Stimulated activated naive CD4-positive, alpha-beta T cell treated with Interleukin-2 at 50 U/mL for 16 hours (primary cell): ENCODE data around the gene SLC39A11.

Experiments used
- DNase-seq: peaks from one replicate; lab custom pipeline; 2025; lab: John Stamatoyannopoulos, UW

Gene SLC39A11

GRCh38 chr17:72976971-72977770 is 115.3 kb downstream of the SLC39A11 start:
- no peak for DNase-seq

GRCh38 chr17:72975509-72975908 is 117.0 kb downstream of the SLC39A11 start:
- no peak for DNase-seq

- DNase-seq = no peak
These were observed 117.8 kb downstream of the SLC39A11 start for GRCh38 chr17:72974605-72975232.

DNA sequence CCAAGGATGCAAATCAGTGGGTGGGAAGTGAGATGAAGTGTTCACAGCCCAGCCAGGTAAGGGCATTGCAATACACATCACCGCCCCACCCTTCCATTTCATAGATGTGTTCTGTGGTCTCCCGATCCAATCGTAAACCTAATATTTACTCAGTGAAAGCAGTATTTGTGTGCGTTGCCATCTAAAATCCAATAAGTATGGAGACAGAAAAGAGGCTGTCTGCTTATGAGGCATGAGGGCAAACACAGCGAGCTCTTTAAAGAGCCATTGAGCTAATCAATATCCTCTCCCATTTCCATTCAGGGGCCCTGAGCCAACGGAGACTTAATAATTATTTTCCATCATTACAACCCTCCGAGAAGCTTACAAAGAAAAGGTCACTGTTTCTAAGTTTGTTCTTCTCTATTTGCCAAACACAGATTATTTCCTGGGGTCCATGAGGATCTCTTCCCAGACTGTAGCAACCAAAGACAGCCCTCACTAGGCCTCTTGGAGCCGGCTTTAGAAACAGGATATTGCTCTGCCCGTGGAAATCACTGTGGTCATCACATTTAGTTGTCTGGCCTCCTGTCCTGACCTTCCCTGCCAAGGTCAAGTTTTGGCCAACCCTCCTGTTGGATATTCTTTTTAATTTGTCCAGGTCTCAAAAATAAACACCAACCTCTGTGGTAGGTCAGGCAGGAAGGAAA is 120.1 kb downstream of the SLC39A11 start:
- DNase-seq = no peak

GRCh38 chr17:72971226-72971880 is 121.1 kb downstream of the SLC39A11 start:
- DNase-seq = no peak

DNA sequence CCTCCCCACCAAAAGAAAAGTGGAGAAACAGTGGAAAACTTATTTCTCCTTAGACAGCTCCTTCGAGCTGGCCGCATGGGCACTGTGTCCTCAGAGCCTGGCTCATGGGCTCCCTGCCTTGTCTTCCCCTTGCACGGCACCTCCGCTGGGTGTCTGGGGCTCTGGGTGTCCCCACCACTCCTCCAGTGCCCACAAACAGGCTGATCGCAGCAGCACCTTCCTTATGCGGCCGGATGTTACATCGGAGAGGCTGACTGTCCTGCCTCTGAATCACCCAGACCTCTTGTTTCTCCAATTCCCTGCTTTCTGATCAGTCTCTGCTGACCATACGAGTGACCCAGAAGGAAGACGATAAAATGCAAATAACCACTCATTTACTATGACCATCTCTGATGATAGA is 121.7 kb downstream of the SLC39A11 start:
- DNase-seq = no peak

DNA sequence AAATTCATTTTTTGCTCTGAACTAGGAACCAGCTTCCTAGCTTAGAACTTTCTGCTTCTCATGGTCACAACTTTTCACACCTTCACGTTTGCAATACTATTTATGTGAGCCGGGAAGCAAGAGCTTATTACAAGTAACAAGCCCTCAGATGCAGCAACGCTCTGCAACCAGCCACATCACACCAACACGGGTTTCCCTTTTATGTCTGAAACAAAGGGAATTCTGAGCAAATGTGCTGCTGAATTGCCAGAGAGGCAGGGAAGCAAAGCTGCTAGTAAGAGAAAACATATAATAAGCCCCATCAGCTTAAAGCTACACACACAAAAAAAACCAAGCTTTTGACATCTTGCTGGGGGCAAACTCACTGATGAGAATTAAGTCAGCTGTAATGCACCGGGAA is 122.2 kb downstream of the SLC39A11 start:
- no peak for DNase-seq

GRCh38 chr17:72969293-72969906 is 123.1 kb downstream of the SLC39A11 start:
- no peak for DNase-seq

DNA sequence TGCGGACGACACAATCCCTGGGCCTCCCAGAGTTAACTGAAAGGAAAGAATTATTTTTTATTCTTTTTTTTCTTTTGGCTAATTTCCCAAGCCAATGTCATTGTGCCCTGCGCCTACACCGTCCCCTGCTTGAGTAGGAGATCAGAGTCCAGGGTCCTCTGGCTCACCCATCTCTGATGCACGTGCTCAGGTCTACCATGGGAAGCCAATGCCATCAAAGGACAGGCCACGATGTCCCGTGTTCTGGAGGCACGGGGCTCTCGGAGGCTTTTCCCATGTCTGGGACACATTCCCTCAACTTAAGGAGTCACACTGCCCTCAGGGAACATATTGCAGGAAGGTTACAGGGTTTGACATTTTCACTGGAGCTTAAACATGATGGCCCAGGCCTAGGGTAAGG is 123.7 kb downstream of the SLC39A11 start:
- no peak for DNase-seq

DNA sequence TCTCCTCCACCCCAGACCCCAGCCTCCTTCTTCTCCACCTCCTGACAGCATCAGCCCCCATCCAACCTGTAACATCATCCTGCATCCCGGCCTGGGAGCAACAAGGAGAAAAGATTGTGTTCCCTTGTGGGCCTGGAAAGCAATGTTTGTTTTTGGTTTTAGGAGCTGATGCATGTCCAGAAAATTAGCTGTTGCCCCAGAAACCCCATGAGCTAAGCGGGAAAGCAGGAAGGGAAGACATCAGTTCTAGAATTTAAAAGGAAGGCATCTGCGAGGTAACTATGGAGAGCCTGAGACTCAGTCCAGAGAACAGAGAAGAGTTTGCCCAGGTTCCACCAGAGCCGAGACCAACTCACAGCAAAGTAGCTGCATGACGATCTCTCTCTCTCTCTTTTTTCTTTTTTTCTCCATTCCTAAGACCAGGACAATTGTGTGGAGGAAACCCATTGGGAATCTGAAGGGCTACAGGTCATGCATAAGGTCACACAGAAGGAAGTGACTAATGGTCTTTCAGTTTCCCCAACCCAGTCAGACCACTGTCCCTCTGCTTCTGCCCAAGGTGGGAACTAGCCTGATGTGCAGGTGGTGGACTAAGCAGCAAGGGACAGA is 124.4 kb downstream of the SLC39A11 start:
- DNase-seq = no peak

DNA sequence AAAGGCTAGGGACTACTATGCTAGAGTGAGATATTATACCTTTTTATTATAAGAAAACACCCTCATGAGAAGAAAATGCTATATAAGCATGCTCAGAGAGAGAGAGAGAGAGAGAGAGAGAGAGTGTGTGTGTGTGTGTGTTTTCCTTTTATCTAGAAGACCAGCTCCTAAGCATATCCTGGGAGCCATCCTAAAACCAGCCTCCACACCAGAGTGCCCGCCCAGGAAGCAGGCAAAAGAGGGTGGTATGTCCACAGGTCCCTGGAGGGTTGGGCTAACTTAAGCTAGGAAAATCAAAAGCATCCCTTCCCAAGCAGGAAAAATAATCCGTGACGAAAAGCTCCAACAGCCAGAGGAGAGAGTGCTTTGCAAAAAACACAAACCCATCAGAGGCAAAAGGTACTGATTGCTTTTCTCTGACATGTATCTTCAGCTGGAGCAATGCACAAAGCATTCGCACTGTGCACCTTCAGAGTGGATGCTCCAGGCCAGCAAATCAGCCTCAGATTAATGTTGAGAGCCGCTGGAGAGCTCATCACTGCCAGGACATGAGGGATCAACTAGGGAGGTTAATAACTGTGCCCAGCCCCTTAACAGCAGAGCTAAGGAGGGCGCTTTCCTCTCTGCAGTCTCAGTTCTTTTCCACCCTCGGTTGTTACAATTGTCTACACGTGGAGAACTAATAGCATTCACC is 125.1 kb downstream of the SLC39A11 start:
- no peak for DNase-seq

DNA sequence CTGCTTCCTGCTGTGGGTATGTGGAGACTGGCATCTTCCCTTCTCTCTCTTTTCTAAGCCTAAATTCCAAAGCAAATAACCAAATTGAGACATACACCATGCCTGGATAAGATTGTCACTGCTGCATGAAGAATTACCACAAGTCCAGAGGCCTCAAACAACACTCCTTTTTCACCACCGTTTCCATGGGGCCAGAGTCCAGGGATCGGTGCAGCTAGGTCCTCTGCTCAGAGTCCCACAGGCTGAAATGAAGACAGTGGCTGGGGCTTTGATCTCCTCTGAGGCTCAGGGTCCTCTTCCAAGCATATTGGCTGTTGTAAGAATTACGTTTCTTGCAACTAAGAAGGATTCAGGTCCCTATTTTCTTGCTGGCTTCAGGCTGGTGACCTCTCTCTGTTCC is 130.4 kb downstream of the SLC39A11 start:
- DNase-seq = no peak

DNA sequence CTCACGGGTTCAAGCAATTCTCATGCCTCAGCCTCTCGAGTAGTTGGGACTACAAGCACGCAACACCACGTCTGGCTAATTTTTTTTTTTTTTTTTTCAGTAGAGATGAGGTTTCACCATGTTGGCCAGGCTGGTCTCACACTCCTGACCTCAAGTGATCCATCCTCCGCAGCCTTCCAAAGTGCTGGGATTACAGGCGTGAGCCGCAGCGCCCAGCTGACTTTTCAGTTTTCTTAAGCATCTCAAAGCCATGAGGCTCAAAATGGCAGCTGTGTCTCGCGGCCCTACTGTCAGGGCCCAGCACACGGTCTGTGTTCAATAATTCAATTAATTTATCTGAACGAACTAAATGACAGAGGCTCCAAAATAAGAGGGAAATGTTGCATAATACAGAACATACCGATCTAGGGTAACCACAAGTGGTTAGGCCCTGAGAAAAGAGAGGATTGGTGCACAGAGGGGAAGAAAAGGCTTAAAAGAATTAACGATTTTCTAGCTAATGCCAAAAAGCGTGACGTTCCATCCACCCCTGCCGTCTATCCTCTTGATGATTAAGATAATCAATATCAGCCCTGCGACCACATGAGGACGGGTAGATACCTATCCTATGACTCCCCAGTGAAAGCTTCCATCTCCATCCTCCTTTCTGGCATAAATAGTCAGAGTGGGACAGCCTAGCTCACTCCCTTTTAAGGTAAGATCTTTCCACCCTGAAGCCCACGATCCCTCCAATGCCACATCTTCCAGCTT is 136.9 kb downstream of the SLC39A11 start:
- DNase-seq = no peak

DNA sequence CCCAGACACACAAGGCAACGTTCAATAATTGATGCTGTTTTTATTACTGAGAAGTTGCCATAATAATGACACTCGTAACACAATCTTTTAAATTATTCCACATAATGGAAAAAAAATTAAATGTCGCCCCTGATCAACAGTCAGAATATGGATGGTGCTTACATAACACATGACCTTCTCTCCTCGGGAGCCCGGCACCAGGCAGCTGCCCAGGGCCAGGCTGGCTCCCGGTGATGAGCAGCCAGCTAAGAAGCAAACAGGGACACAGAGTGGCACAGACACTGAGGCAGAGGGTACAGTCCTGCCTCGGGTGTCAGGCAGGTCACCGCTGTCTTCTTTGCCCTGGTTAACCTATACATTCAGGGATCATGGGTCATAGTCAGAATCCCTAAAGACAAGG is 137.9 kb downstream of the SLC39A11 start:
- no peak for DNase-seq

DNA sequence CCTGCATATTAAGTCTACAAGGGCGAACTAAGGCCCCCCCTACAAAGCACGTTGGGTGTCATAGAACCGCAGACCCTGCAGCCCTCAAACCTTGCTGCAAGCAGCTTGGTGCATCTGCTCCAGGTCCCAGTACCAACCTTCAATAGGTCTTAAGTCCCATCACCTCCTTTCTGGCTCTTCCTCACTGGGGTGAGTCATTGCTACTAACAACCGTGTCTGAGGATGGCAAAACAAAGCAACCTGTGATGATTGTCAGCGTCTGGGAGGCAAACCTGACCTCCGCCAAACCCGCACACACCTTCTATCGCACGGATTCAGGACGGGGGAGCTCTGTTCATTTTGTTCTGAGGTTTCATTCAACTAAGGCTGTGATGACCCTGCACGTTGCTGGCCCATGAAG is 138.9 kb downstream of the SLC39A11 start:
- no peak for DNase-seq

DNA sequence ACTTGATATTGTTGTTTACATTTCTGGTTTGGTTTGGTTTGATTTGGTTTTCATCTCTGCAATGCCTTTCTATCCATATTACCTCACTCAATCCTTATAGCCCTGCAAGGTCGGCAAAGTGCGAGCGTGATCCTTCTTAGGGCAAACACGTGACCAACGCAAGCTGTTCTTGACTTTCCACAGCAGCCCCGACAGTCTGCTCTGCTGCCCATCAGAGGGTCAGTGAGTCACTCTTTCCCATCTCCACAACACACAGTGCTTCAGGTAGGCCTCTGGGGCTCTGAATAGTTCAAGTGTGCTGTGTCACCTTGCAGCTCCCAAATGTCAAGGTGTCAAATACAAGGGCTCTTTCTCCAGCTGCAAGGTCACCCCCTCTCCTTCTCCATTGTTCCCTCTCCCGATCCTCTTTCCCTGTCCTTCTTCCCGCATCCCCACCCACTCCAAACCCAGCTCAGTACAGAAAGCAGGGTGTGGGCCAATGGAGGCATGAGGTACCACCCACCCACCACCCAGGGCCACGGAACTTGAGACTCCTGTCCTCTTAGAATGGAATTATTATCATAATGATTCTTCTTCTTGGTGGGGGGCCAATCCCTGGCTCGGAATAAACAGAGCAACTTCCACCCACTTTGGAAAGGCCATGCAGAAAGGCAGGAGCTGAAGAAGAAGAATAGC is 139.7 kb downstream of the SLC39A11 start:
- DNase-seq = no peak

- DNase-seq = no peak
These were observed 140.3 kb downstream of the SLC39A11 start for GRCh38 chr17:72952220-72952619.

DNA sequence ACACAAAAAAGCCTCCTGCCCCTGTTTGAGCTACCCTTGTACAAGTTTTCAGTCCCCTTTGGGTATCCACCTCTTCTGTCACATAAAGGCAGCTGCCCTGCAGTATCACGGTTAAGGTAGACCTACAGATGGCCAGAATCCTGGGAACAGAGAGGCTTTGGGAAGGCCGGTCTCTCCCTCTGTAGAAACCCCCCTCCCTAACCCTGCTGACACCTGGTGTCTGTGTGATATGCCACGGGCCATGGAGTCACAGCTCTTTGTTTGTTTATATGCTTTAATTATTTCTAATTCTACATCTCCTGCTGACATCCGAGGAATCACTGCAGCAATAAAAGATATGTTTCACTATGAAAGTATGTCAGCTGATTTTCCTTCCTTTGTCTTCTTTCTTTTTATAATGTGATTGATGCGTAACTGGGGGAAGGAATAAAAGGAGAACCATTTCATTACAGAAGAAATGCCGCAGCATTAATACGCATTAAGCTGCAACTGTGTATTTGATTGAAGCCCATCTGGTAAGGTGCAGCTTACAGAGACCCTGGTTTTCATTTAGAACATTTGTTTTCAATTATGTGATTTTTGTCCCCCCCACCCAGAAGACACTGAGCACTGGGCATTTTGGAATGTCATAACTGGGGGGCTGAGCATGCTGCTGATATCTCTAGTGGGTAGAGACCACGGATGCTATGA is 142.1 kb downstream of the SLC39A11 start:
- no peak for DNase-seq

DNA sequence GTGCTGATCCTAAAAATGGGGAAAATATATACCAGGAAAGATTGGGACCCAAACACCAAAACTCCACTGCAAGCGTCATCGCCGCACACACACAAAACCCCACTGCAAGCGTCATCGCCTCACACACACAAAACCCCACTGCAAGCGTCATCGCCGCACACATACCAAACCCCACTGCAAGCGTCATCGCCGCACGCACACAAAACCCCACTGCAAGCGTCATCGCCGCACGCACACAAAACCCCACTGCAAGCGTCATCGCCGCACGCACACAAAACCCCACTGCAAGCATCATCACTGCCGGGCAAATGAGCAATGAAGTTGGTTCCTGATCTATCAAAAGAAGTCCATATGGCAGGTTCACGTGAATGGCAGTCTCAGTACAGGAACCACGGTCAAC is 144.4 kb downstream of the SLC39A11 start:
- no peak for DNase-seq
